ENCODE data around the gene ARF3. TPM values are rescaled to one million over a fixed set of nuclear protein-coding genes. Genes with fewer than 3 reads are reported as not detected.
A peak's percentile ranks its signal among the peaks of the same experiment; 100 is the strongest.

Gene ARF3
- total and polyA plus RNA-seq, 2 of the 13 experiments (the other 11 are each of a cell fraction or from before 2014, with no cell fraction given) = 53.8 to 57.9 TPM

- CTCF ChIA-PET (ENCODE audit: low intra/inter-chr PET ratio, low total read pairs) = interaction anchor here (1.2 kb wide), 2 partner anchors 14 to 15 kb away, joined by 3 to 4 read pairs; no protein-coding TSS in a partner anchor
- H3K9me3 ChIP-seq (ENCODE audit: low read length) = no peaks in the 10 kb centered on the region
- H3K36me3 ChIP-seq (replicated peaks in 1 of 2; ENCODE audit: control insufficient read depth in 1 of 2, insufficient read depth in 2 of 2, low read length in 2 of 2) = no peaks in the 10 kb centered on the region
- 4% methylated on average over 14 of the region's 46 CpGs for WGBS (ENCODE audit: low lambda C conversion rate)
- H3K9ac ChIP-seq (ENCODE audit: insufficient read depth, low read depth, low read length) = no peak overlapping the region
- H3K79me2 ChIP-seq (ENCODE audit: insufficient read depth, low read length) = no peaks in the 10 kb centered on the region
- POLR2A ChIA-PET = interaction anchor here (1.3 kb wide), 1 partner anchor 18 kb away, joined by 3 read pairs; no protein-coding TSS in a partner anchor
- H3K27ac ChIP-seq (ENCODE audit: extremely low read length, insufficient read depth, low read length) = no peak overlapping the region
- no peak for FAIRE-seq
- BruUV-seq (replicated peaks) = no TSS peak
- no peak overlapping the region for H2AFZ ChIP-seq (ENCODE audit: low read length)
- peak overlapping the region; percentile 34 to 69 (median 51) for H3K4me3 ChIP-seq (replicated peaks in 1 of 3; ENCODE audit: insufficient read depth in 1 of 3, low read depth in 2 of 3, low read length in 3 of 3)
- in situ Hi-C loops (cut with HindIII; ENCODE audit: extremely low pct_ligation_motif_present, low pct_unique_long_range_greater_than_20kb) = no loop called here
- ATAC-seq = peak; percentile 49
- intact Hi-C loops (cut with micrococcal nuclease; ENCODE audit: unreplicated experiment) = no loop called here
- peaks cover 32 to 76% of the 10 kb centered on the region in 2 experiments for H3K27me3 ChIP-seq (ENCODE audit: control insufficient read depth in 1 of 2, insufficient read depth in 2 of 2, low read length in 2 of 2)
- no peaks in the 10 kb centered on the region for H4K20me1 ChIP-seq (ENCODE audit: insufficient read depth, low read length)
- no peak for DNase-seq (ENCODE audit: low spot score)
- peaks cover 44% of the 10 kb centered on the region for H3K4me1 ChIP-seq (ENCODE audit: insufficient read depth, low read length)
- H3K4me2 ChIP-seq (ENCODE audit: low read depth, low read length) = peak overlapping the region; percentile 70
- TF ChIP-seq ZNF292 (CRISPR knock-in tag; IDR thresholded peaks at IDR 0.05; ENCODE audit: borderline replicate concordance, low read depth) (no peak), HOXA5 (CRISPR knock-in tag; IDR thresholded peaks at IDR 0.05) (0 out of 2 replicates have a peak, but pooled peaks have one; percentile 41), SNAPC4 (CRISPR knock-in tag; IDR thresholded peaks at IDR 0.05) (no peak), CTCF (CRISPR knock-in tag; IDR thresholded peaks at IDR 0.05) (peak; percentile 63), XRCC5 (optimal IDR thresholded peaks at IDR 0.05; ENCODE audit: low read length) (peak; percentile 75), ARID5B (CRISPR knock-in tag; IDR thresholded peaks at IDR 0.05) (peak; percentile 14; the same call in 1 of the 2 replicates), ZSCAN21 (CRISPR knock-in tag; IDR thresholded peaks at IDR 0.05; ENCODE audit: borderline replicate concordance) (0 out of 2 replicates have a peak, but pooled peaks have one; percentile 16), MAFK (conservative IDR thresholded peaks at IDR 0.05 in 1 of 2, IDR thresholded peaks at IDR 0.05 in 1 of 2; ENCODE audit: low read length in 2 of 2) (no peak), ZNF704 (CRISPR knock-in tag; IDR thresholded peaks at IDR 0.05; ENCODE audit: borderline replicate concordance) (0 out of 2 replicates have a peak, but pooled peaks have one; percentile 44), KLF12 (CRISPR knock-in tag; IDR thresholded peaks at IDR 0.05; ENCODE audit: borderline replicate concordance) (0 out of 2 replicates have a peak, but pooled peaks have one; percentile 43), MED13 (CRISPR knock-in tag; IDR thresholded peaks at IDR 0.05) (no peak)
Observed at GRCh38 chr12:48980389-48980952, 23.2 kb upstream of the ARF3 start.

Measured in HepG2 (cell line).